SK-N-MC (cell line): ENCODE measurements around the gene ZDHHC20.
"Not testable (repeated sequence)": the region's sequence is repeated elsewhere in the genome, so short reads cannot be mapped to it uniquely, and the experiment has no call there.

Source experiments
- DNase-seq: peaks from one replicate; pipeline ENCODE4 v3.0.0-alpha.2; 2011; ENCODE audit warnings: low read depth, low spot score
- H3K27ac ChIP-seq: fragments of 200-600 bp; sonication (generic); 2 replicates; pipeline ENCODE4 v1.5.1; 2016; ENCODE audit warnings: mixed run types
- H3K36me3 ChIP-seq: fragments of 200-600 bp; sonication (generic); 2 replicates; pipeline ENCODE4 v1.6.1; 2017; ENCODE audit warnings: antibody characterized with exemption, low read length, mixed read lengths; ENCODE audit not compliant: insufficient read depth
- H3K4me3 ChIP-seq: fragments of 200-600 bp; sonication (generic); 2 replicates; pipeline ENCODE4 v1.5.1; 2016
- H3K9ac ChIP-seq: fragments of 200-600 bp; sonication (generic); 2 replicates; pipeline ENCODE4 v1.8.0; 2017; ENCODE audit warnings: mixed run types, mixed read lengths; ENCODE audit not compliant: insufficient read length
- H3K9me3 ChIP-seq: fragments of 200-600 bp; sonication (generic); 2 replicates; pipeline ENCODE4 v1.6.1; 2017; ENCODE audit warnings: low read depth, mild to moderate bottlenecking, antibody characterized with exemption, low read length, moderate library complexity, mixed read lengths
- EZH2 ChIP-seq: fragments of 200-600 bp; sonication (generic); IDR thresholded peaks from one replicate; pipeline ENCODE4 v1.6.1; 2017; ENCODE audit warnings: antibody characterized with exemption
- FOXP2 ChIP-seq: optimal IDR thresholded peaks from 2 replicates; pipeline ENCODE3; 2011; ENCODE audit warnings: mild to moderate bottlenecking, moderate library complexity; ENCODE audit not compliant: insufficient read depth; ENCODE audit errors: extremely low read length, control extremely low read depth
- POLR2AphosphoS5 ChIP-seq: IDR thresholded peaks from 2 replicates; pipeline ENCODE4 v1.6.1; 2012; ENCODE audit warnings: mild to moderate bottlenecking, low read depth, low read length, borderline replicate concordance

Gene ZDHHC20

DNA sequence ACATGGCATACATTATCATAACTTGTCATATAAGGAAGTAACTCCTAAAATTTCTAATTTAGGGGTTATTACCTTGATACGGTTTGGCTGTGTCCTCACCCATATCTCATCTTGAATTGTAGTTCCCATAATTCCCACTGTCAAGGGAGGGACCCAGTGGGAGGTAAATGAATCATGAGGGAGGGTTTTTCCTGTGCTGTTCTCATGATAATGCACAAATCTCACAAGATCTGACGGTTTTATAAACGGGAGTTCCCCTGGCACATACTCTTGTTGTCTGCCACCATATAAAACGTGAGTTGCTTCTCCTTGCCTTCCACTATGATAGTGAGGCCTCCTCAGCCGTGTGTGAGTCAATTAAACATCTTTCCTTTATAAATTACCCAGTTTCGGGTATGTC lies 76.0 kb downstream of the ZDHHC20 start:
- H3K9ac ChIP-seq = no peak overlapping the region
- no peak overlapping the region for H3K27ac ChIP-seq
- no peak for TF ChIP-seq FOXP2
- TF ChIP-seq EZH2 = no peak
- no peak for DNase-seq
- H3K9me3 ChIP-seq = peaks cover 7% of the 10 kb centered on the region; the same call in 1 of the 2 replicates
- no peak overlapping the region for H3K4me3 ChIP-seq
- H3K36me3 ChIP-seq = peaks cover 56% of the 10 kb centered on the region

DNA sequence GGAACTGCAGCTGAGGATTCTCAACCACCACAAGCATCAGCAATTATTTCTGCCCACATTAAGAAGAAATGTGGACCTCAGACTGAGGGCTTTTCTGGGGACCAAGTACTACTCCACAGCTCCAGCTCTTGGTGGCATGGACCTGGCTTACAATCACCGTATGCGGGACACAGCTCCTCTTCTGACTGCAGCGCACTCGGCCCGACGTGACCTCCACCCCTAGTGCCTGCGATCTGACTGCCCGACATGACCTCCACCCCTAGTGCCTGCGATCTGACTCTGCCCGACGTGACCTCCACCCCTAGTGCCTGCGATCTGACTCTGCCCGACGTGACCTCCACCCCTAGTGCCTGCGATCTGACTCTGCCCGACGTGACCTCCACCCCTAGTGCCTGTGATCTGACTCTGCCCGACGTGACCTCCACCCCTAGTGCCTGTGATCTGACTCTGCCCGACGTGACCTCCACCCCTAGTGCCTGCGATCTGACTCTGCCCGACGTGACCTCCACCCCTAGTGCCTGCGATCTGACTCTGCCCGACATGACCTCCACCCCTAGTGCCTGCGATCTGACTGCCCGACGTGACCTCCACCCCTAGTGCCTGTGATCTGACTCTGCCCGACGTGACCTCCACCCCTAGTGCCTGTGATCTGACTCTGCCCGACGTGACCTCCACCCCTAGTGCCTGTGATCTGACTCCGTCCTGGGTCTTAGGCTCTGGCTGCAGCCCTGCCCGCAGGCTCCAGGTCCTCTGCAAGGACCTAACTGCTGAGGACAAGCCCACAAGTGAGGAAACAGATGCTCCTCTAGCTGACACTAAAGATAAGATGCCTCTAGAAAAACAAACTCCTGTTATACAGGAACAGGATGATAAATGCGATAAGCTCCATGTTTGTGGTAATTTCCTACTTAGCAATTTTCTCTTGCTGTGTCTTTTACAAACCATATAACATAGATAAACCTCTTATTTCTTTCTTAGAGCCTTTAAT lies 81.8 kb downstream of the ZDHHC20 start:
- H3K9ac ChIP-seq, H3K27ac ChIP-seq, H3K4me3 ChIP-seq, H3K9me3 ChIP-seq, DNase-seq: not testable (repeated sequence)
- peaks cover 25% of the 10 kb centered on the region for H3K36me3 ChIP-seq

DNA sequence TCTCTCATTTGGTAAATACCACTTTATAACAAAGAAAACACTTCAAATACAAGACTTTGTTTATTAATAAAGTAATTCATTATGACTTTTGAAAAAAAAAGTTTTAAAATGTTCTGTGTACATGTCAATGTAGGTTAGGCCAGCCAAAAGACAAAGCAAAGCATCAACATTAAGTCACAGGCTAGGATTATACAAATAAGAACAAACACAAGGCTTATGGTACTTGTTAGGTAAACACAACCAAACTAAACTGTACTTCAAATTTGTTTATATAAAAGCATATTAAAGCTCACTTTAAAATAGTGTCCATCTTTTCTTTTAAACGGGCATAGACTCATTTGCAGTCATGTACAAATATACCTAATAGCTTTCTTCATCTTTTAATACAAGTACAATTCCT lies 86.6 kb downstream of the ZDHHC20 start:
- TF ChIP-seq FOXP2 (no peak), EZH2 (no peak), POLR2AphosphoS5 (no peak)
- no peaks in the 10 kb centered on the region for H3K9me3 ChIP-seq

DNA sequence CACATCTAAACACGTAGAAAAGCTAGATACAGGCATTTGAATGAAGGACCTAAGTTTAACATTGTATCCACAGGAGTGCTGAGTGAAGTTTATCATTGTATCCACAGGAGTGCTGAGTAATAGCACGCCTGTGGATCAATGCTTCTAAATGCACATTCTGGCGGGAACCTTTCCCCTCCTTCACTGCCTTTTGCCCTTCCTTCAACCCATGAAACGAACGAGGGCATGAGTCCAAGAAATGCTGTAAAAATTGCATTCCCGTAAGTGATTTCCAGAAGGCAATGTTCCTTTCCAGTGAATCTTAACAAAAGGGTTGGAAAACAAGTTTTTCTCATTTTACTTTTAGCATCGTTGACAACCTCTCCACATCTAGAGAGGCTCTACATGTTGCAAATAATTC lies 88.1 kb downstream of the ZDHHC20 start:
- TF ChIP-seq EZH2 = no peak
- TF ChIP-seq POLR2AphosphoS5 = no peak
- no peak for TF ChIP-seq FOXP2
- H3K9ac ChIP-seq = no peak overlapping the region

More for the DNA sequence above, 86.6 kb downstream of the ZDHHC20 start:
- no peak for DNase-seq
- no peak overlapping the region for H3K27ac ChIP-seq
- H3K4me3 ChIP-seq = no peak overlapping the region
- H3K36me3 ChIP-seq = peaks cover 16% of the 10 kb centered on the region
- no peak overlapping the region for H3K9ac ChIP-seq

DNA sequence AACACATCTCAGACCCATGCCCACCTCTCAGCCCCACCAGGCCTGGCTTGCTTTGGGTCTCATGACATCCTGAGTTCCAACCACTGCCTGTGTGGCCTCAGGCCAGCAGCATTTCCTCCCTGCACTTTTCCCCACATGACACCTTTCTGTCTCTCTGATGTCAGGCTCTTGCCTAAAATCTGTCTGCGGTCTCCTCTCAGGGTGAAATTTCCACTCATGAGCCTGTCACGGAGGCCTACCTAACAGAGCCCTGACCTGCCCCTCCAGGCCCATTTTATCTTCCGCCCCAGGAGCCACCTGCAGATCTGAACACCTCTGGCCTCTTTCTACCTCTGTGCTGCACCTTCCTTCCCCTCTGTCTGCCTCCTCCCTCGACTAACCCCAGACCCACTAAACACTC lies 93.5 kb downstream of the ZDHHC20 start:
- Histone ChIP-seq H3K9me3 (no peaks in the 10 kb centered on the region), H3K36me3 (no peaks in the 10 kb centered on the region), H3K27ac (no peak overlapping the region), H3K4me3 (no peak overlapping the region), H3K9ac (no peak overlapping the region)
- no peak for DNase-seq
- no peak for TF ChIP-seq EZH2

More for the DNA sequence above, 88.1 kb downstream of the ZDHHC20 start:
- H3K9me3 ChIP-seq = no peaks in the 10 kb centered on the region
- H3K27ac ChIP-seq = 0 out of 2 replicates have a peak overlapping the region, but pooled peaks have one; percentile 13
- no peak for DNase-seq
- peaks cover 9% of the 10 kb centered on the region for H3K36me3 ChIP-seq
- no peak overlapping the region for H3K4me3 ChIP-seq

DNA sequence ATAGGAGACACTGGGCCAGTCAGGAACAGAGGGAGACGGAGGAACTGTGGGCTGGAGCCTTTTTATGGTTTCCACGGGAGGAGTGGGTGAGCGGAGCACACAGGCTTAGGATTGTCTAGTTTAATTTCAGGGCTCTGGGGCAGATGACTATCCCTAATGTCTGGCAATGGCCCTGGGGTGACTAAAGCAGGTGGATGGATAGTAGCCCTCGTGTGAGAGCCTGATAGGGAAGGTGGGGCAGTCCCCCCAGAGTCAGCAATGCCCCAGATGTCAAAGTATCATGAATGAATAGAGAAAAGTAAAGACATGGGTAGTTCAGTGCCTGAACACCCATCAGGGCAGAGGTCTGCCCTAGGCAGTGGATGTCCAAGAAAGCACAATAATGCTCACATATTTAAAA lies 94.2 kb downstream of the ZDHHC20 start:
- H3K9ac ChIP-seq = no peak overlapping the region
- H3K4me3 ChIP-seq = no peak overlapping the region
- no peak for DNase-seq
- TF ChIP-seq POLR2AphosphoS5 = no peak
- TF ChIP-seq FOXP2 = no peak
- TF ChIP-seq EZH2 = no peak
- H3K36me3 ChIP-seq = no peaks in the 10 kb centered on the region
- H3K27ac ChIP-seq = no peak overlapping the region
- no peaks in the 10 kb centered on the region for H3K9me3 ChIP-seq

DNA sequence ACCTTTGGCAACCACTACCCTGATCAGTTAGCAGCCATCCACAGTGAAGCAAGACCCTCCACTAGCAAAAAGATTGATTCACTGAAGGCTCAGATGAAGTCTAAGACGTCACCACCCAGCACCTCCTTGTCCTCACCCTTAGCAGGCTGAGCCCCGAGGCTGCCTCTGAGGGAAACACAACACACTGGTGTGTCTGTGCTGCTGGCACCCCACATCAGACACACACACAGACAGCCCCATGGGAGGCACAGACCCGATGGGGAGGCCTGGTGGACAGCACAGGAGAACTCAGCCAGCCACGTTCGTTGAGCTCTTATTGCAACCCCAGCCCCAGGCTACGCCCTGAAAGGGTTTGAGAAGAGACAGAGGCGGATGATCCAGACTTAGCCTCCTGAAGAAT lies 94.7 kb downstream of the ZDHHC20 start:
- H3K36me3 ChIP-seq = no peaks in the 10 kb centered on the region
- no peak overlapping the region for H3K27ac ChIP-seq
- H3K9ac ChIP-seq = no peak overlapping the region

DNA sequence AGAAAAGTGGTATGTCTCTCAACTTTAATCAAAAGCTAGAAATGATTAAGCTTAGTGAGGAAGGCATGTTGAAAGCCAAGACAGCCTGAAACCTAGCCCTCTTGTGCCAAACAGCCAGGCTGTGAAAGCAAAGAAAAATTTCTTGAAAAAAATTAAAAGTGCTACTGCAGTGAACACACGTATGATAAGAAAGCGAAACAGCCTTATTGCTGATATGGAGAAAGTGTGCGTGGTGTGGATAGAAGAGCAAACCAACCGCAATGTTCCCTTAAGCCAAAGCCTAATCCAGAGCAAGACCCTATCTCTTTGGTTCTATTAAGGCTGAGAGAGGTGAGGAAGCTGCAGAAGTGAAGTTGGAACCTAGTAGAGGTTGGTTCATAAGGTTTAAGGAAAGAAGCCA lies 96.4 kb downstream of the ZDHHC20 start:
- no peak for TF ChIP-seq POLR2AphosphoS5
- H3K9me3 ChIP-seq = no peaks in the 10 kb centered on the region
- DNase-seq = no peak
- no peak overlapping the region for H3K9ac ChIP-seq
- no peak overlapping the region for H3K27ac ChIP-seq
- H3K4me3 ChIP-seq = no peak overlapping the region
- no peaks in the 10 kb centered on the region for H3K36me3 ChIP-seq

More for the DNA sequence above, 94.7 kb downstream of the ZDHHC20 start:
- TF ChIP-seq POLR2AphosphoS5 (no peak), EZH2 (no peak), FOXP2 (no peak)
- no peak overlapping the region for H3K4me3 ChIP-seq
- no peak for DNase-seq
- H3K9me3 ChIP-seq = no peaks in the 10 kb centered on the region

DNA sequence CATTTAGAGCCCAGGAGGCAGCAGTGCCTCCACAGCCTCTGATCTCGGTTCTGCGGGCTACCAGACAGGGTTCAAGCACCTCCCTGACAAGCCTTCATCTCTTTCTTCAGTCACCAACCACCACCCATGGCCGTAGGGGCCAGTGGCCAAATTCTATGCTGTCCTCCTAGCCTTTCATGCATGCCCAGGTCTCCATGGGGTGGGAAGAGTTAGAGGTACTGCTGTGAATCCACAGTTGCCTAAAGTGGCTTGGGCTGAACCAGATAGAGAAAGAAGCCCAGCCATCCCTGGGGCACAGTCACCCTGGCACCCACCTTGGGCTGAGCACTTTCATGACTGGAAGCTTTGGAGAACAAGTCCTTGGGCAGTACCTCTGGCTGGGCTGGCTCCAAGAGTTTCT lies 97.4 kb downstream of the ZDHHC20 start:
- TF ChIP-seq EZH2 (no peak), POLR2AphosphoS5 (no peak), FOXP2 (no peak)
- Histone ChIP-seq H3K36me3 (no peaks in the 10 kb centered on the region), H3K4me3 (no peak overlapping the region), H3K27ac (no peak overlapping the region), H3K9ac (no peak overlapping the region), H3K9me3 (no peaks in the 10 kb centered on the region)
- DNase-seq = no peak
